ENCODE measurements around the gene EHMT1.
A peak's percentile ranks its signal among the peaks of the same experiment; 100 is the strongest.

The EHMT1 gene

DNA sequence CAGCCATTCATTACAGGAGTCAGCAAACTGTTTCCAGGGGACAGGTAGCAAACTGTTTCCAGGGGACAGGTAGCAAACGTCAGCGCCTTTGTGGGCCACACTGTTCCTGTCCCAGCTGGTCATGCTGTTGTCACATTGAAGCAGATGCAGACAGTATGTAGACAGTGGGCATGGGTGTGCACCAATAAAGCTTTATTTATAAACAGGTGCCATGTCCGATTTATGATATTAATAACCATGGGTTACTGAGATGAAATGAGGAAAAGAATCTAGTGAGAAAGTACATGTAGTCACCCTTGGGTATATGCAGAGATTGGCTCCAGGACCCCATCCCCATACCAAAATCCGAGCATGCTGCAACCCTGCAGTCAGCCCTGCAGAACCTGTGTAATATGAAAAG, 122.5 kb downstream of the EHMT1 start:
- DNase-seq (ENCODE audit: low read depth), result no peak

DNA sequence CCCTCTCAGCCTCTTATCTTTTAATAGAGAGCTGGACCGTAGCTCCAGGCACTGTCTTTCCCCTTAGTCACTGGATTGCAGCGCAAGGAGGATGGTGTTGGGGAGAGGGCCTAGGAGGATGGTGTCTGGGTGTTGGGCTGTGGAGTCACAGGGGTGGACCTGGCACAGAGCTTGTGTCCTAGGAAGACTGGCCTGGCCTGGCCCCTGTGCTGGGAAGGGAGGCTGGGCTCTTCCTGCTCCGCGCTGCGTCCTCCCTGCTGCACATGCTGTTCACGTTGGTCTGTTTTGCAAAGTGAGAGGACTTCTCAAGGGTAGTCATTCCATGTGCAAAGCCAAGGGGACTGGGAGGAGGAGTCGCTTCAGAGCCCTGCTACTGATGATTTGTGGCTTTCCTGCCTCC, 123.9 kb downstream of the EHMT1 start:
- no peak for DNase-seq (ENCODE audit: low read depth)

DNA sequence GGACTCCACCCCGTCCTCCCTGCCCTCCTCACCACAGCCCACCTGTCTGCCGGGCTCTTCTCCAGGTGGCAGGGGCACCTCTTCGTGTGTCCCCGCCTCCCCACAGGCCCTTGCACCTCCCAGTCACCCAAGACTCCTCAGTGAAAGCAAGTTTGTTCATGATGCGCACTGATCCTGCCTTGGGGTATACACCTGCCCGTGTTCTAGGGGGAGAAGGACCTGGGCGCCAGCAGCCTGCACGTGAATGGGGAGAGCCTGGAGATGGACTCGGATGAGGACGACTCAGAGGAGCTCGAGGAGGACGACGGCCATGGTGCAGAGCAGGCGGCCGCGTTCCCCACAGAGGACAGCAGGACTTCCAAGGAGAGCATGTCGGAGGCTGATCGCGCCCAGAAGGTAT, 124.9 kb downstream of the EHMT1 start:
- no peak for DNase-seq (ENCODE audit: low read depth)

DNA sequence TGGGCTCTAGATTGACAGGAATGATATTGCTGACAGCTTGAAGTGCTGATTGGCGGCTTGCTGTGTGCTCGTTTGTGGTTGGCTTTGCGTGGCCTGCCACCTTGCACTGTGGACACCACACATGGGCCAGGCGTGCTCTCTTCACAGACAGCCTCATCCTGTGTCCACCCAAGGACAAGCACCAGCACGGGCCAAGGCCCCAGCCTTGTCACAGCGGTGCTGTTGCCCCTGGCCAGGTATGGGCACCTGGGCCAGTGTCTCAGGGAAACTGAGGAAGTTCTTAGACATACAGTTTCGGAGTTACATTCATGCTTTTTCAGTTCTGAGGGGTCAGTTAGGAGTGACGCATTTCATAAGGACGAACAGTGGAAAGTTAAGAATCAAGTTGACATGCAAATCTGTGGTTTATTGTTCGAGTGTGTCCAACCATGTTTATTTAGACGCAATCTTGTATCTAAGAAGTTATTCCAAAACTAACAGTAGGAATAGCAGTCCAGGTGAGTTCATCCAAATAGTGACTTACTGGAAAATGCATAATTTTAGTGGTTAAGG, 125.9 kb downstream of the EHMT1 start:
- no peak for DNase-seq (ENCODE audit: low read depth)

DNA sequence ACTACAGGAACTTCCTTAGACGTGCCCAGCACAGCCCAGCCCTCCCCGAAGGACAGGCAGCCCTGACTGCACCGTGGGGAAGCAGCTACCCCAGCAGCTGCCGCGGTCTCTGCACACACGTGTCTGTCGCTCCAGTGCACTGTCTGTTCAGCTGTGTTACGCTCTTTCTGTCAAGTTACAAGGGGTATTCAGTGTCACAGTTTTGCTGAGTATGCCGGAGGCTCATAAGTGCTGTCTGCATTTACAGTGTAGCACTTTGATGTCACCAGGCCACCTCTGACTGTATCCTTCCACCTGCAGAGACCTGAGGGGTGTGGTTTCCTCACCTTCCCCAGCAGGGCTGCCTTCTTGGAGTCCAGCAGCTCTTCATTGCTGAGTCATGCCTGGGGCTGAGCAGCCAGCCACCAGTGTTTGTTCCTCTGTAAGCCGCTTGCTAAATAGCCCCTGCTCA, 126.8 kb downstream of the EHMT1 start:
- DNase-seq (ENCODE audit: low read depth), result no peak

DNA sequence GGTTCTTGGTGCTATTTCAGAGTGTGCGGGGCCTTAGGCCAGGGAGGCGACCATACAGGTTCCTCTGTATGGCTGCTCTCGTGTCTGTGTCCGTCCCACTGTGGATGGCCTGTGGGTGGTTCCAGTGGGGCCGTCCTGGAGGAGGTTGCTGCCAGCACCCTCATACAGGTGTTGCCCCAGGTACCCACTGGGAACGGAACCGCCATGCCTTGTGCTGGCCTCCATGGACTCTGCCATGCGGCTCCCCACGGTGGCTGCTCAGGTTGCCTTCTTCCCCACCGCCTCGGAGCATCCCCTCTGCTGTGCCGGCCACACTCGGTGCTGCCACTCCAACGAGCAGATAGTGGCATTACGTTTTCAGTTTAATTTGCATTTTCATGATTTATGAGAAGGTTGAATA, 129.5 kb downstream of the EHMT1 start:
- DNase-seq (ENCODE audit: low read depth), result no peak

DNA sequence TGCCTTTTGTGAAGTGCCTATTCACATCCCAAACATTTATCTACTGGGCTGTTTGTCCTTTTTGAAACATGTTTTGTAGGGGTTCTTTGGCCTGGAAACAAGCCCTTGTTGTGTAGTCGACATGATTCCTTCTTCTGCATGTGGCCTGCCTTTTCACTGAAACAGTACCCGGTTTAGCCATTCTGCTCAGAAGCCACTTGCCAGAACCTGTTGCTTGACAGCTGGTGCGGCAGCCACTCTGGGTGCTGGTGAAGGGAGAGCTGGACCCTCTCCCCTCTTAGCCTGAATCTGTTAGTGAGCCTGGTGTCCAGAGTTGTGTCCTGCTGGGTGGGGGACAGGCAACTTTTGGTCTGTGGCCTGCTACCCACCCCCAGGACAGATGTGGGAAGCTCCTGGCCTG, 129.9 kb downstream of the EHMT1 start:
- DNase-seq (ENCODE audit: low read depth), result no peak

DNA sequence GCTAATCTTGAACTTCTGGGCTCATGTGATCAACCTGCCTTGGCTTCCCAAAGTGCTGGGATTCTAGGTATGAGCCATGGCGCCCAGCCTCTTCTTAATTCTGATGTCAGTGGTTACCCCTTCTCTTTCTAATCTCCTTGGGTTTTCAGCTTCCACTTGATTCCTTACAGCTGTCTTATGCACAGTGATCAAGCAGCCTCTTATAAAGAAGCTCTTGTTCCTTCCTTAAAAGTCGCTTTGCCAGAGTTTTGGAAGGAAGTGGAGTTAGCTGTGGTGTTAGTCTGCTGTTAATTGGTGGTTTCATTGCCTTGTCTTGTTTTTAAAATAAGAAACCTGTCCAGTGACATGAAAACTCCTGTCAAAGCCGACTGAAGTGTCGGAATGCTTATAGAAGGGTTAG, 130.7 kb downstream of the EHMT1 start:
- no peak for DNase-seq (ENCODE audit: low read depth)

DNA sequence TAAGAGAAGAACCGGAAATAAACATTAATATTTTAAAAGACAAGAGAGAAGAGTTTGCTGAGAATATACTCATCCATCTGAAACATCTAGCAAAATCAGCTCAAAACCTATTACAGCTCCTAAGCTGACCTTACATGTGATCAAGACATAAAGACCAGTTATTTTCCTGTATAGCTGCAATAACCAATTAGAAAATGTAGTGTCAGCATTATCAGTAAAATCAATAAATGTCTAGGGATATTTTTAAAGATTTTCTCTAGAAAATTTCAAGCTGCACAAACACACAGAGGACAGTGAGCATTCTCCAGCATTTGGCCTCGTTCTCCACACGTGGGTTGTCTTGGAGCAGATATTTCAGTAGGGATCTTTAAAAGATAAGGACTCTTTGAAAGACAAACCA, 131.2 kb downstream of the EHMT1 start:
- DNase-seq (ENCODE audit: low read depth), result no peak

DNA sequence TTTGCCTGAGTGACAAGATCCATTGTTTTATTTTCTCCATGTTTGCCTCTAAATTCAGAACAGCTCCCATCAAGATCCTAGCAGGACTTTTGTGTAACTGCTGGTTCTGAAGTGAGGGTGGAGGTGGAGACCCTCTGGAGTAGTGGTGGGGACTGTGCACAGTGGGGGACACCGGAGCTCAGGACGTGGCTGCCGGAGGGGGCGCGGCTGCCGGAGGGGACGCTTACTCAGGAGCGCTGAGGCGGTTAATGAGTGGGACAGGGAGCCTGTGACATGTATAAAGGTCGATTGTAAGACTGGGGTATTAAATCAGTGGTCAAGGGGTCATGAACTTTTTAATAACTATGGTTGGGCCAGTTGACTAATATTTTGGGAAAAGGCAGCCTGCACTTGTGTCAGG, 131.8 kb downstream of the EHMT1 start:
- no peak for DNase-seq (ENCODE audit: low read depth)

DNA sequence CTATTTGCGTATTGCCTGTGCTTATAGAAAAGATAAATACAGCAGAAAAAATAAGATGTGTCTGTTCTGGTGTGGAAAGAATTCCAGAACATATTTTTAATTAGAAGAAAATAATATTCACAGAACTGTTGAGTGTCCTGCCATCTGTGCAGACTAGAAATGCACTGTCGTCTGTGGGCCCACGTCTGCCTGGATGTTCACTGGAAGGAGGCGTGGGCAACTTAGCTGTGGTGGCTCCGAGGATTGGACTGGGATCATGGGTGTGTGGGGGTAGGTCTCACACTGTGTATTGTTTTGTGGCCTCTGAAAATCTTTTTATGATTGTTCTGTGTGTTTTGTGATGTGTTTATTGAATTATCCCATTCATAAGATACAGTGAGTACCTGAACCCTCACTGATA, 132.8 kb downstream of the EHMT1 start:
- no peak for DNase-seq (ENCODE audit: low read depth)

DNA sequence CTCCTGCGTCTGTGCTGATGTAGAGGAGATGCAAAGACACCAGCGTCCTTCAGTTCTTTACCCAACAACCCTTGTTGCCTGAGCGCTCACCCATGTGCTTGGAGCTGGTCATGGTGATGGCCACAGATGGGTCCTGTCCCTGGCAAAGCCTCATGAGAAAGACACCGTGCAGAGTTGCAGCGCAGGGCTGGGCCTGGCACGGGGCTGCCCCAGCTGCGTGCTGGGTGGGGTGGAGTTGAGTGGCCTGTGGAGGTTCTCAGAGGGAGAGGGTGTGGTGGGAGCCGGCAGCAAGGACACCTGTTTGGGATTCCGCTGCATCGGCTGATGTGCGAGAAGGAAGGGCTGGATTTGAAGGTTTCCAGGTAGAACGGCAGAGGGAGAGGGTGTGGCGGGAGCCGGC, 133.6 kb downstream of the EHMT1 start:
- no peak for DNase-seq (ENCODE audit: low read depth)

DNA sequence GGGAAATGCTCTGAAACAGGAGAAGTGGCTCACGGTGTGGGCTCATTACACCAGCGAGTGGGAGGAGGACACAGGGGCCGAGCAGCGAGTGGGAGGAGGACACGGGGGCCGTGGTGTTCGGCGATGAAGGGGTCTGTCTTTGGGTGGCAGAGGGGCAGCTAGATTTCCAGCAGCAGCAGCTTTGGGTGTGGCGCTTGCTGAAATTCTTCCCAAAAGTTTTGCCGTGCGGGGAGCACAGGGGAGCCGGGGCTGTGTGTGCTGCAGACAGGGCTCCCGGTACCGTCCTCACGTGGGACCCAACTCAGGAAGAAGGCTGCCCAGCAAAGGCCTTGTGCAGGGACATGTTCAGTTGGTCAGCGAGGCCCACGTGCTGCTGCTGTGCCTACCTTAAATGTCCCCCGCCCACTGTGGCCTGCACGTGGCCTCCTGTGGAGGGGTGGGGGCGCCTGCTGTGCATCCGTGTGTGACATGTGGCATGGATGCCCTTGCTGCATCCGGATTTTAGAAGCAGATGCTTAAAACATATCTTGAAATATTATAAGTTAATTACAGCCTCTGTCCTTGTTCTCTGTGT, 134.5 kb downstream of the EHMT1 start:
- DNase-seq (ENCODE audit: low read depth), result no peak

DNA sequence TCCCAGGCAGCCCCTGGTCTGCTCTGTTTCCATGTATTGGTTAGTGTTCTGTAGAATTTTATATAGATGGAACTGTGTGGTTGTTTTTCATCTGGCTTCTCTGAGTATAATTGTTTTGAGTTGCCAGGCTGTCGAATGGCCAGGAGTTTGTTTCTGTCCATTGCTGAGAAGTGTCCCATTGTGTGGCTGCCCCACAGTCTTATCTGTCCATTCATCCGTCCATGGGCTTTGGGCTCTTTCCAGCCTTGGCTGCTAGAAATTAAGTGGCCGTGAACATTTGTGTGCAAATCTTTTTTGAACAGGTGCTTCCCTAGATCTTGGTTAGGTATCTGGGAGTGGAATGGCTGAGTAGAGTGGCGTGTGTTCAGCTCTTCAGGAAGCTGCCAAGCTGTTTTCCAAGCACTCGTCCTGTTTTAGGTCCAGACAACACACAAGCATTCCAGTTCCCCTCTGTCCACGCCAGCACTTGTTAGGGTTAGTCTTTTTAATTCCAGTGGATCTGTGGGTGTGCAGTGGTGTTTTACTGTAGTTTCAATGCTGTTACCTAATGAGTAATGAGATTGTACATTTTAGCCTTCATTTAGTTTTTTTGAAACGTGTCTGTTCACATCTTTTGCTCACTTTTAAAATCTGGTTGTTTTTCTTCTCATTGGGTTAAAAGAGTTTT, 136.6 kb downstream of the EHMT1 start:
- DNase-seq (ENCODE audit: low read depth), result no peak

DNA sequence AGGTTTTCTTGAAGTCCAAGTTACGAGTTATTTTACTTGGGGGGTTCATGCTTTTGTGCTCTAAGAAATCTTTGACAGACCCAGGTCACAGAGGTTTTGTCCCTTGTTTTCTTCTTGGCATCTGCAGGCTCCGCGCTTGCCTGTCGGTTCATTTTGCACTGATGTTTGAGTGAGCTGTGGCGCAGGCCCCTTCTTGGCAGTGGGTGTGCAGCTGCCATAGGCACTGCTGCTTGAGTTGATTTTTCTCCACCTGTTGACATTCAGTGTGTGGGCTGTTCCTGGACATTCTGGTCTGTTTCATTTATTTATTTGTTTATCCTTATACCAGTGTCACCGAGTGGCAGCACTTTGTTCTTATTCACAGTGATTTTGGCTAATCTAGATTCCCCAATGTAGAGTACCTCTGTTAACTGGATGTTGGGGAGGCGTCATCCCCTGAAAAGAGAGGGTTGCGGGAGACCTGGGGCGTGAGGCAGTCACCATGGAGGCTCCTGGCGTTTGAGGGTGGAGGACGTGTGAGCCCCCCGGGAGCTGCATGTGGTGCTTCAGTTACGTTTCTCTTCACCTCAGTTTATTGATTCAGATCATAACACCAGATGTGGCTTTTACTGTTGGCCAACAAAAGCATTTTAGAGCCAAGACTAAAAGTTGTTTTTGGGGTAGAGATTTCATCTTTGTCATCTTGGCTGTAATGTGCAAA, 137.4 kb downstream of the EHMT1 start:
- no peak for DNase-seq (ENCODE audit: low read depth)

DNA sequence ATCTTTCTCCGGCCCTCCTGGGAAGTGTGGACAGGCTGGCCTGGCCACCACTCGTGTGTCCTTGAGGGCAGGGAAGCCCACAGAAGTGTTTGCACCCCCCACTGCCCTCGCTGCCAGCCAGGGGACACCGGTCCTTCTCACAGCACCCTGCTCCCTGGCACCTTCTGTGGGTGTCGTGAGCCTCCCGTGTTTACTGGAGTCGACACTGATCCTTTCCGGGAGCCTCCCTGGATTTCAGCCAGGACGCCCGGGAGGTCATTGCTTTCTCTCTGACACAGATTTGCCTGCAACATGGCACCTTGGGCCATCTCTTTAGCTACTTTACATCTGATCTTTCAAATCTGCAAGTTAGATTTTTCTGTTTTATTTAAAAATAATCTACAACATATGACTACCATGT, 138.3 kb downstream of the EHMT1 start:
- no peak for DNase-seq (ENCODE audit: low read depth)

DNA sequence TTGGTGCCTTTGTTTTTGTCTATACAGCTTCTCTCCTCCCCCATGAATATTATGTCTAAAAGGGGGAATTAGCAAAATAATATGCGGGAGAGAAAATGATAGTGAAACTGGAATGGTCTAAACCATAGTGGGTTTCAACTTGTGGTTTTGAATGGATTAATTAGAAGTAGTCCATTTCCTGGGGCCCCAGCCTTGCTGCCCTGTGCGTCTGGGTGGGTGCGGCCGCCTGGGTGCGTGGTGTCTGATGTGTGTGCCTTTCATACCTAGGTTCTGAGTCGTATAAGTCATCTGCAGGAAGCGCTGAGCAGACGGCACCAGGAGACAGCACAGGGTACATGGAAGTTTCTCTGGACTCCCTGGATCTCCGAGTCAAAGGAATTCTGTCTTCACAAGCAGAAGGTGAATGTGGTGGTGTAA, 138.8 kb downstream of the EHMT1 start:
- no peak for DNase-seq (ENCODE audit: low read depth)

DNA sequence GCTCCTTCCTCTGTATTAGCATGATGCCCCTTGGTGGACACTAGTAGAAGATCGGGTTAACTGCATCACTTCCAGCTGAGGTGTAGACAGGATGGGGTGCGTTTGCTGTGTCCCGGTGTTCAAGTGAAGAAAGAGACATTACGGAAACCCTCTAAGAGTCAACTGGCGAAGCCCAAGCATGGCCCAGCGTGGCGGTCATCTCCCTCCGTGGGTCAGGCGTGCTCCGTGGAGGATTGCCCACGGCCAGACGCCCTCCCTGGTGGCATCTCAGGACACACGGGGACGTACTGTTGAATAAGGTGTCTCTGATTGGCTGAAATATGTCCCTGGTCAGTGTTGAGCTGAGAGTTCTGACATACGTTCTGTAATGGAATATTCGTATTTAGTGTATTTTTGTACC, 139.3 kb downstream of the EHMT1 start:
- no peak for DNase-seq (ENCODE audit: low read depth)

DNA sequence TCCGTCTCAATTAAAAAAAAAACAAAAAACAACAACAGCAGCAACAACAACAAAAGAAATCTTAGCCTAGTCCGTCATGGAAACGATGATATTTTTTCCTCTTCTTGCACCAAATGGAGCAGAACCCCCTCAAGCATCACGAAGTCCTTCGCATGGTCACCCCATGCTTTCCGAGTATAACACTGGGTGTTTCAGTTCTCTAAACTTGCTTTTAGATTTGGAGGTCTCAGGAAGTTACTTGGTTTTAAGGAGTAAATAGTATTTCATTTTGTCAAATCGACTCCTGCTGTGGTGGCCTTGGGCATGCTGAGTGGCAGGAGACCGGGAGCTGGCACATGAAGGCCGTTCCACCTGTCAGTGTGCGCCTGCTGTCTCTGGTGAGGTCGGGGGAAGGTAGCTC, 140.3 kb downstream of the EHMT1 start:
- no peak for DNase-seq (ENCODE audit: low read depth)

DNA sequence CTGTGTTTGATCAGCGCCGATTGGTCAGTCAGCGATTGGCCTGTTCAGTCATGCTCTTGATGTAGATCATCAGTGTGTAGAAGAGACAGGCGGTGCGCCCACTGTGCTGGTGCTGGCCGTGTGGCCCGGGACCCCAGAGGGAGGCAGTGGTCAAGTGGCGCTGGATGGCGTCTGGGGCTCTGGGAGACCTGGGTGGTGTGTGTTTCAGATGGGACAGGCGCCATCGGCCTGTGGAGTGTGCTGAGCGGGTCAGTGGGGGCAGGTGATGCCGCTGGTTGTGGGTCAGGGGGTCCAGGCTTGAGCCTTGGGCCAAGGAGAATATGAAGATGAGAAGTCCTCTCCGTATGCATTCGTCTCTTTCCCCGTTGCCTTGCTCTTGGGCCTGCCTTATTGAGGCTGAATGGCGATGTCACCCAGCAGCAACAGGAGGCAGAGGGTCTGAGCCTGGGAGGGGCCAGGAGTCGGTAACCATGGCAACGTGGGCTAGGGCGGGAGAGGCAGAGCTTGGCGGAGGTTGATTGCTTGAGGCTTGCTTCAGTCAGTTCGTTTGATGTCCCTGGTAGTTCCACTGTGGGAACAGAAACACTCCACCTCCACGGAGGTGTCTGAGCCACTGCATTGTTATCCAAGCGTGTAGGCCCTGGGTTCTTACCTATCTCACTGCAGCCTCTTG, 141.0 kb downstream of the EHMT1 start:
- no peak for DNase-seq (ENCODE audit: low read depth)

DNA sequence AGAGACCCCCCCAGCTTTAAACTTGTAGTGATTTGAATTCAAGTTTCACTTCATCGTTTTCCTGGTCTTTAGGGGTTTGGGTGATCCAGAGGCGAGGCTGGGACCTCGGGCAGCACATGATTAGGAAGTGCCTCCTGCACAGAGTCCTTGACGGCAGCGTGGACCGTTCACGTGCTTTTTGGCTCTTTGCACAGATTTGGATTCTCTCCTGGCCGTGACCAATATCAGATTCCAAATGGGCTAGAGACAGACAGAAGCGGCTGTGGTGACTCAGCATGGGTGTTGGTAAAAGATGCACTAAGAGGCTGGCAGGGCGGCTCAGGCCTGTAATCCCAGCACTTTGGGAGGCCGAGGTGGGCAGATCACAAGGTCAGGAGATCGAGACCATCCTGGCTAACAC, 141.6 kb downstream of the EHMT1 start:
- no peak for DNase-seq (ENCODE audit: low read depth)

DNA sequence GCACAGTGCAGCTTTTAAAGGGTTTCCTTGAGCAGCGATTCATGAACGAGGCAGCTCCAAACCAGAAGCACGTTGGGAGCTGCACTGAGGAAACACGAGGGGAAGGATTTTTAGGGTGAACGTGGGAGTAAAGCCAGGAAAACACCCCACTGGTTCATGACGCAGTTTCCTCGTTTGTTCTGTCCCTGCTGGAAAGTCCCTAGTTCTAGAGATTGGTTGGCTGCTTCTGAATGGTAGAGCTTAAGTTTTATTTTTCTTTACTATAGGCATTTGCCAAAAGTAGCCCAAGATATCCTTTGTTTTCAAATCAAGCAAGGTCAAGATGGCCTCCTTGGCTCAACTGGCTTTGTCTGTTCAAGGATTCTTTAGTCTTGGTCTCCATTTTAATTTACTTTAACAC, 142.2 kb downstream of the EHMT1 start:
- peak; percentile 18 for DNase-seq (ENCODE audit: low read depth)

DNA sequence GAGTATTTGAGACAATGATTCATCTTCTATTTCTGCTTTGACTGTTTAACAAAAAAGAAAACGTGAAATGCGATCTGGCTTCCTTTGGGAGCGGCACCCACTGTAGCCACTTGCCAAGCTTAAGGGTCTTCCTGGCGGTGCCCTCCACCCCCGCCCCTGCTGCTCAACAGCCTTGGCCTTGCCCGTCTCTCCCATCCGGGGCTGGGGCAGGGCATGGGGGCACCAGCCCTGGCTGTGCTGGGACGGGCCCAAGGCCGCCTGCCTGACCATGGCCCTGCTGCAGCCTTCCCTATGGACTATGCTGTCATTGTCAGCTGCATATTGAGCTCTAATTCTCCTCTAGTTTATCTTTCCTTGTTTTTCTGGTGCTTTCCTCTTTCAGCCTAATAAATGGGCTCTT, 143.0 kb downstream of the EHMT1 start:
- no peak for DNase-seq (ENCODE audit: low read depth)

Measured in activated T-cell treated with anti-CD3 and anti-CD28 coated beads for 24 hours (primary cell).